Retina (tissue), 1 donor: Measurements from ENCODE around the gene CXCR6.

Experiments
- DNase-seq: peaks from one replicate; pipeline ENCODE4 v3.0.0-alpha.2; 2016

Gene CXCR6

DNA sequence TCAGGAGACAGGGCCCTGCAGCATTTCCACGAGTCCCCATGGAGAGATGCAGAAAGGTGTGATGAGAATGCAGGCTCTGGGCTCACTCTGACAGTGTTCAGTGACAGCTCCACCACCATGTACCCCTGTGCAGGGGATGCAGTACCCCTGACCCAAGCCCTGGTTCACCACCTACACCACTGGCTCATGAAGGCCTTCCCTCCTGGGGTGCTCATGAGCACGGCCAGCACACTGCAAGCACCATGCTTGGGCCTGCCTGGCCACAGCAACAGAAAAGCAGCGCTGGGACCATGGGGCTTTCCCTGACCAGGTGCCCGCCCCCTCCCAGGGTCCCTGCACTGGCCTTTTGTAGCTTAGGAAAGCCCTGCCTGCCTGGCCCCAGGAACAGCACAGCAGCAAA lies 6.2 kb downstream of the CXCR6 start:
- no peak for DNase-seq

DNA sequence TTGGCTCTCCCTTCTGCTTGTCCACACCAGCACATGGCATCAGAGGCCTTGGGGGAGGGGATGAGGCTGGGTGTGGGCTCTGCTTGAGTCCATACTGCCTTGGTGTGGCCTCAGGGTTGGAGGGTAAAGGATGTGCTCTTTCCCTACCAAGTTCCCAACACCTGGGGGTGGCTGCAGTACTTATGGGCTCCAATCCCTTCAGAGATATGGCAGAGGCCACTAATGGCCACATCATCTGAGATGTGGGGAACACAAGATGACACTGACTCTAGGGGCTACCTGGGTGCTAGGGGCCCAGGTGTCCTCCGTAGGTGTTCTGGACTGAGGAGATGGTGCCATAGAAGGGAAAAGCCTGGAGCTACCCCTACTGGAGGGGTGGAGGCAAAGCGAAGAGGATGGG lies 6.9 kb downstream of the CXCR6 start:
- no peak for DNase-seq

DNA sequence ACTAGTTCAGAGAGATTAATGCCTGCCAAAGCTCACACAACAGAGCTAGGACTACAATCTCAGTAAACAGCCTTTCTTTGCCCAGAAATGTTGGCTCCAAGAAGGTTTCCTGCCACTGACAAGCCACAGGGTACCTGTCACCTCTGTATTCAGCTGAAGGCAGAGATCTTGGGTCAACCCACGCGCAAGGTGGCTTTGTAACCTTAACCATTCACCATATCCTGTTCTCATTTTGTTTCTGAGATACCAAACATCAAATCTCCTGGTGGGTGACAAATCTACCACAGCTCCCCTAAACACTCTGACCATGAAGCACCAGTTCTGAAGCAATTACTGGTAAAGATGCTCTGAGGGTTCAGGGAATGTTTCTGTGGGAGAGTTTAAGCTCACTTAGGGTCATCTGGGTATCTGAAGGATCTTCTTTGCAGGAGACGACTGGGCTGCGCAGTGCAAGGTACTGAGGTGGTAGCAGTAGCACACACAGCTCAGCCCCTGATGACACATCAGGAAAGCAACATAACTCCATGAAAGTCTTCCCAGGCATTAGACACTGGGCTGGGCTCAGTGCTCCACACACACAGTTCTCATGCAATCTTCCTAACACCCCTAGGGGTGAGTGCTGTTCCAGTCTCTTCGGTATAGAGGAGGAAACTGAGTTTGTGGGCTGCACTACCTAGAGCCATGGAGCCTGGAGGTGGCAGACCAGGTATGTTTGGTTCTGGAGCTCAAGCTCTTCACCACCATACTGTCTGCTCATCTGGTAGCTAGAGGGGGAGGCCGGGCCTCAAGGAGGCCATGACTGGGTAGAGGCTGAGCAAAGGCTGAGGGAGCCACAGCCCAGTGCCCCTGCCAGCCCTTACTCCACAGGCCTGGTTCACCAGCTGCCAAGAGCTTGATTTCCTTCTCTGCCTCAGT lies 7.7 kb downstream of the CXCR6 start:
- DNase-seq = no peak

DNA sequence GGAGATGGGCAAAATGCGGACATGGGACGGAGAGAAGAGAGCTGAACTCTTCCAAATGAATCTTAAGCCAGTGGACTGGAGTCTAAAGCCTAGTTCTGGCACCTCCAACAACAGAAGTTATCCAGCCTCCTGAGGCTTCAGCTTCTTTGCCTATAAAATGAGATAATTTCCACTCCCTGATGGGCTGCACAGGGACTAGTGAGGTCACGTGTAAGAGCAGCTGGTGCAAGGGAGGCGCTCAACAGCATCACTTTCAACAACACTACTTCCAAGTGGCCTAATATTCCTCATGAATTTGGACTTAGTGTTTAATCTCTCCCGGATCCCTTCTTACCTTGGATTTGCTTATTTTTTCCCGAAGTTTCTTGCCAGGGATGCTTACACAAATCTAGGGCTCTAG lies 8.7 kb downstream of the CXCR6 start:
- no peak for DNase-seq

DNA sequence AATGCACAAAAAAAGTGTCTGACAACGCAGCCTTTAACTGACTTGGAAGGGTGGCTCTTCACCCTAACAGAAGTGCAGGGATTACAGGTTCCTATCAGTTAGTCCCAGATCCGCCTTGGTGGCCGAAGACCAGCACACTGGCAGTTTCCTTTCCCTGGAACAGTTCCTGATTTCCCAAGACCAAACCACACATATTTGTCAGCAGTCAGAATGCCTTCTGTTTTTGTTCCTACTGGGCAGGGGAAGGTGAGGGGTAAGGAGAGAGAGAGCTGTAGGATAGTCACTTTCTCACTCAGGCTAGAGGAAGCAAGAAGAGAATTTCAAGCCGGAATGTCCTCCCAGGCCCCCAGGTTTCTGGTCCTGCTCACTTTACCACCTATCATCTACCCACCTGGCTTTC lies 9.2 kb downstream of the CXCR6 start:
- DNase-seq = no peak

DNA sequence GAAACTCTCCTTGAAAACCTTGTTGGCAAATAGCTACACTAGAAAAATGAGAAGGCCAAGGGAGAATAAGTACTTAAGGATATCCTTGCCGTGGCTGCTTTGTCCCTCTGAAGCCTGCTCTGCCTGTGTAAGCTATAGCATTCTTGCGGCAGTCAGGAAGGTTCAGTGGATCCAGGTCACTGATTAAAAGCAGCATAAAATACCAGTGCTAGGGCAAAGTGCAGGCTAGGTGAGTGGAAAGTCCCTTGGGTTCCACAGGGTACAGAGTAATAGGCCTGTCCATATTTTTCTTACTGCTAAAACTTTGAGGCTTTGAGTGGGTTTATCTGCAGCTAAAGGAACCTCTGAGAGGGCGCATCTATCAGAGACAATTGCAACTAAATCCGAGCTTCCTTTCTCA lies 10.3 kb downstream of the CXCR6 start:
- no peak for DNase-seq

DNA sequence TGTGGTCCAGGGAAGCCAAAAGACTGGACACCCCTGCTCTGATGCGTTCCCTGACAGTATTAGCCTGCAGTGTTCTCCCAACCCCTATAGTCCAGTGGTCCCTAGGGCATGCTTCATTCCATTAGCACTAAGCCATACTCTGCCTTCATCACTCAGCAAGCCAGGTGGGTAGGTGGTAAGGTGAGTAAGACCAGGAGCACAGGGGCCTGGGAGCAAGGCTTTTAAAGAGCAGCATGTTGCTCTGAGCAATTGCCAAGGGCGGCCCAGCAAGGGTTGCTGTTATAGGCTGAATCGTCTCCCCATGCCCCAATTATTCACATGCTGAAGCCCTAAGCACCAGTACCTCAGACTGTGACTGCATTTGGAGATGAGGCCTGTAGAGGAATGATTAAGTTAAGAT lies 11.0 kb downstream of the CXCR6 start:
- DNase-seq = no peak

DNA sequence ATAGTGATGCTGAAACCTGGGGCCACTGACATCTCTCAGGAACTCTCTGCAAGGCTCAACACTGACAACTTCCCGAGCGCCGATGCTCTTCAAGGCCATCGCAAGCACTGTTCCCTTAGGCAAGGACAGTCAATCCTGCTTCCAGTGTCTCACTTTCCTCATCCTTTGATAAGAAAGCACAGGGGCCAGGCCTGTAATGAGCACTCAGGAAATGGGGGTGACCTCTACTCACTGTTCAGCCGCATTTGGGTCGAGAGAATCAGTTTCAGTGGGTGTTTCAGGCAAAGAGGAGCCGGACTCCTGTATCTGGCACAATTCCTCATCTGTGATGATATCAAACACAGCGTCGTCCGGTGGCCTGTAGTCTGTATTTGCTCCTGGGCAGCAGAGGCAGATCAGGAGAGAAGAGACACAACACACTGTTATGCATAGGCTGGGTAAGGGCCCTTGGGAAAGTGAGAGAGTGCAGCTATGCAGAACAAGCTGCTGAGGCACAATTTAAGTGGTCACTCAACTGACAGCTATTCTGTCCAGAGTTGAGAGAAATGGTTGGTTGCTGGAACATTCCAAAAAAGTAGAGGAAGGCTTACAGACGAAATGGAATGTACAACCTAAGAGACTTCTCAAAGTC lies 11.9 kb downstream of the CXCR6 start:
- no peak for DNase-seq

DNA sequence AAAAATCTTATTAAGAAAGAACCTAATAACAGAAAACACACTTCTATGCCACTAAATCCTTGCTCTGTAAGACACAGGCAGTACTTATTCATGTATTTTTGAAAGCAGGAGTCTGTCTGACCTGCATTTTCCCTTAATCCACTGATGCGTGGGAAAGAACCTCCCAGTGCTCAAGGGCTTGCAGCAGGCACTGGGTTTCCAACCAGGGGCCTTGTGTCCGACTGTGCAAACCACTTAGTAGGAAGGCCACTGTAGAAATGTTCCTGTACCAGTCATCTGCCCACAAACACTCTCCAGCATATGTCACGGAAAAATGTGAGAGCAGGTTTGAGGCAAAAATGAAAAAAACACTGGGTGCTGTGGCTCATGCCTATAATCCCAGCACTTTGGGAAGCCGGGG lies 12.4 kb downstream of the CXCR6 start:
- no peak for DNase-seq

DNA sequence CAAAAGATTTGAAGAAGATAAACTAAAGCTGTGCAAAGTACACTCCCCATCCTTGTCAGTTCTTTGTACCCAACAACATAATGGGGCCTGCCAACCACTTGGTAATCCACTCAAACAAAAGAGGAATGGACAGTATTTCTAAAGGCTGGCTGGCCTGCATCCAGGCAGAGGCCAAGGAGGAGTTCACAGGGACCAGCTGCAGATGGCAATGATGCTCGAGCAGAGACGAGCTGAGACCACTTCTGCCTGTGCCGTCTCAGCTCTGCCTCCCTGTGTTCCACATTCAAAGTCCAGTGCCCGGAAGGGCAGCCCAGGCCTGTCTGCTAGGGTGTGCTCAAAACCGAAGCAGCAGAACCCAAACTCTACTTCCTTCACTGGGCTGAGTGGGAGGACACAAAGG lies 14.3 kb downstream of the CXCR6 start:
- DNase-seq = no peak

DNA sequence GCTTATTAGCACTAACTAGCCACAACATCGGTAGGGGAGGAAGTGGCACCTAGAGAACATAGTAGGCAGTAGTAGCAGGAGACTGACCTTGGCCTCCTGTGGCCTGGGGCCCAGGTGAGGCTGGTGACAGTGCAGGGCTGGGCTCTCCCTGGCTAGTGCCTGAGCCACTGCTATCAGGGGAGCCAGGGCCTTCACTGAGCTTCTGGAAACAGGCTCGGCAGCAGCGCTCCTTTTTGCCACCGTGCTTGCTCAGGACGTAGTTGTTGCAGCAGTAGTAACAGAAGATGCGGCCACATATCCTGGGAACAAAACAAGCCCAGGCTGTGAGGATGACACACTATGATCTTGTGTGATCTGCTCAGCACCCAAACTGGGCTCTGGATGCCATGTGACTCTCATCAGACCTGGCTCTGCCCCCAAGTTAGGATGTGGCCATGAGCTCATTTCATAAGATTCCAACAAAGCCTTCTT lies 15.1 kb downstream of the CXCR6 start:
- DNase-seq = no peak

DNA sequence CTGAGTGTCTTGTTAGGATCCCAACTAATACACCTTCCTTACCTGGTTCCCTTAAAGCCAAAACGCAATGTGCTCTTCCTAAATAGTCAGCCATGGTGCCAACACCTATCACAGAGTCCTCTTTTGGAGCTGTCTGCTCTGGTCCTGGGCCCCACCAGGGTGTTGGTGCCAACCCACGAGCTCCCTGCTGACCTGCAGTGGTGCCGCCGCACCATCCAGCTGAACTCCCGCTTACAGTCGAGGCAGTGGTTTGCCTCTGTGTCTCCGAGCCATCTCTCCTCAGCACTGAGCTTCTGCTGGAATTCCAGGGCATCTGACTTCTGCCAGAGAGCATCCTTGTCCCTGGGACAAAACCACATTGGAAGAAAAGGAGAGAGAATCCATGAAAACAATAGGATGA lies 15.9 kb downstream of the CXCR6 start:
- DNase-seq = no peak

DNA sequence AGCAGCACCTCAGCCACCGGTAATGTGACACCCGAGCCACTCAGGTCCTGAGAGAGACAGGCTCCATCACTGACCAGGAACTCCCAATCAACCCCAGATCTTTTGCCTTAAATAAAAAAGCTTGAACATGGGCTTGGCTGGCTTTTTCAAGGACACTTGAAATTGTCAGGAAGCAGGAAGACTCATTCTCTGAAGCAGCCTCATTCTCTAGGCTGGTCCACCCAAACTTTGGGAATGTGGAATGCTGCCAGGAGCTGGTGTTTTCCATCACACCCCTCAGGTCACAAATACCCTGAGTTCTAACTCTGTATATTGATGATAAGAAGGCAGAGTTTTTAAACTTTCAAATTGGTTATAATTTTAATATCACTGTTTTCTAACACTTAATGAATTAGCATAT lies 17.0 kb downstream of the CXCR6 start:
- no peak for DNase-seq

DNA sequence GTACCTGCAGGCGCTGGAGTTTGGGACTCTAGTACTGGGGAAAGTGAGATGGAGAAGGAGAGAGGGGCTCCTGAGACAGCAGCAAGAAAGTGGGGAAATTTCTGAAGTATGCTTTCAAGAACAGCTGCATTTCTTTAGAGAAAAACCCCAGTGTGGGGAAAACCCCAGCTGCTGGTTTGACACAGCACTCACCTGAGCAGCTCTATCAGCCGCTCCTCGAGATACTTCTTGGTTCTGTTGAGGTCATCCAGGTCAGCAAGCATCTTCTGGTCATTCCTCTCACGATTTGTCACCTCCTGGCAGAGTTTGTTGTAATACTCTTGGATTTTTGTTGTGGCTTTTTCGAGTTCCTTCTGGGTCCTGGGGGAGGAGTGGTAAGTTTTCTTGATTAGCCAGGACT lies 18.8 kb downstream of the CXCR6 start:
- DNase-seq = no peak

DNA sequence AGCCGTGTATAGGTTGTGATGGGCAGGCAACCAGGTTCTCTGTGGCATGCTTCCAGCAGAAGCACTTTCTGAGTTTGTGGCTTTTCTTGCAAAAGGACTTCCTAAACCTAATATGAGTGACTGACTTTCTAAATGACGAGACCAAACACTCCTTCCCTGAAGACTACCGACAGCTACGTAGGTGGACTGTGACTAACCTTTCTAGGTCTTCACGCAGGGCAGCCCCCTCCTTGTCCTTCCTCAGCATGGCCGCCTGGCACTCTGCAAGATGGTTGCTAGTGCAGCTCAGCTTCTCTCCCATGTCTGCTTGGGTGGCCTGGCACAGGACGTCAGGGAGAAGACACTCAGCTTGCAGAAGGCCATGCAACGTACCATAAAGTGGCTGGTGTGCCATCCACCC lies 20.9 kb downstream of the CXCR6 start:
- DNase-seq = no peak

DNA sequence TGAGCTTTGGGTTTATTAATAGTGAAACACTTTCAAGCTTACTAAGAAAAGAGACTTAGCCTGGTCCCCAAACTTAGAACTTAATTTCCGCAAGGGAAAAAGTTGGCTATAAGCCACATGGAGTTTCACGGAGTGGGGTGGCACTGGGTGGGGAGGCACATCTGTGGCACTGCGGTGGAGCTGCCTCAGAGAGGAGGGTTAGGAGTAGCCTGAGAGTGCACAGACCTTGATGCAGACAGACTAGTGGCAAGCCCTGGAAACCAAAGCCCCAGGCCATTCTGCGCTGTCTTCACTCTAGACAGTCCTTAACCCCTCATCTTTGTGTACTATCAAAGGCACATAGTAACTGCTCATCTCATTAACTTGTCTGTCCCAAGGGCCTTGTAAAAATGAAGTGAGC lies 22.0 kb downstream of the CXCR6 start:
- DNase-seq = no peak

DNA sequence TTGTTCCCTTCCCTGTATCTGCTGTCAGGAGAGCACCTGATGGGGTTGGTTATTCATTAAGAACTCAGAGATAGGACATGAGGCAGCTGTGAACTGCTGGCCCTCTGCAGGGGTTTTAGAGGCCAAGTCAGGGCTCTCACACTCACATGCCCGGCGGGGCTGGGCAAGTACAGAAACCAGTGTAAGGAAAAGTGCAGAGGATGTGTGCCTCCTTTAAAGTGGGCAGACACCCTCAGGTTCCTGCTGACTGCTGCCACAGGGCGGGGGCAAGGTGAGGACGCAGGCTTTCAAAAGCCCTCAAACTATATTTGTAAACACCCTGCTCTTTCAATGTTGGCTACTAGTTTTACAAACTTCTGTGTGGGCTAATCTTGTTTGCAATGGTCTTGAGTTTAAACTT lies 22.4 kb downstream of the CXCR6 start:
- no peak for DNase-seq

DNA sequence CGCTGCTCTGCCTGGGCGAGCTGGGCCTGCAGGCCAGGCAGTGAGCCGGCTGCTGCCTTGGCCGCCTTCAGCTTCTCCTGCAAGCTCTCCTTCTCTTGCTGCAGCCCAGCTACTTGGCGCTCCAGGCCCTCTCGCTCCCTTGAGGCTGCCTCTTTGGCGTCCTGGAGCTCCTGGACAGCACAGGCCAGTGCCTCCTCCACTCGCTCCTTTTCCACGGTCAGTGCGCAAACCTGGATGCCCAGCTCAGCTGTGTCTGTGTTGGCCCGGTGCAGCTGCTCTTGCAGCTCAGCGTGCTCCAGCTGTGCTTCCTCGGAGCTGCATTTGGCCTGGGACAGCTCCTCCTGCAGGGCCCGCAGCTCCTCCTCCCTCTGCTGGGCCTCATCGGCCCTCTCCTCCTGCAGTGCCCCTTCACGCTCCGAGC lies 23.1 kb downstream of the CXCR6 start:
- no peak for DNase-seq

DNA sequence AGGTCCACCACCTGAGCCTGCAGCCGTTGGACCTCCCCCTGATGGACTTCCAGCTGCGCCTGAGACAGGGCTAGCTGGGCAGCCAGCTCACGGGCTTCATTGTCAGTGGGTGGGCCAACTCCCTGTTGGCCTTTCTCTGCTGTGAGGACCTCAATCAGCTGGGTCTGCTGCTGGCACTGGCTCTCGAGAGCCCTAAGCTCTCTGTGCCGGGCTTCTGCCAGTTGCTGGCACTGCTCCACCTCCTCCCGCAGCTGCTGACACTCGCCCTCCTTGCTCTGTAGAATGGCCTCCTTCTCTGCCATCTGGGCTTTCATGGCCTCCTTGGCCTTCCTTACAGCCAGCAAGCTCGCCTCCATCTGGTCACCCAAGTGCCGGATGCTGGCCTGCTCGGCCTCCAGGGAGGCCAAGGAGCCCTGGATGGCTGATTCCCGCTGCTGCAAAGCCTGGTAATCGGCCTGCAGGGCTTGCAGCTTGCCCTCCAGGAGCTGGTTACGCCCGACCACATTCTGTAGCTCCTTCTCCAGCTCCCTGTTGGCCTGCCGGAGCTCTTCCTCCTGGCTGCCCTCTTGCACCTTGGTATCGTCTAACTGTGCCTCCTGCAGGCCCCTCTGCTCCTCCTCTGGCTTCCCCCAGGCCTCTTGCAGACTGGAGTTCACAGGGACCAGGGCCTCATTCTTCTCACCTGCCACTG lies 23.8 kb downstream of the CXCR6 start:
- DNase-seq = no peak

DNA sequence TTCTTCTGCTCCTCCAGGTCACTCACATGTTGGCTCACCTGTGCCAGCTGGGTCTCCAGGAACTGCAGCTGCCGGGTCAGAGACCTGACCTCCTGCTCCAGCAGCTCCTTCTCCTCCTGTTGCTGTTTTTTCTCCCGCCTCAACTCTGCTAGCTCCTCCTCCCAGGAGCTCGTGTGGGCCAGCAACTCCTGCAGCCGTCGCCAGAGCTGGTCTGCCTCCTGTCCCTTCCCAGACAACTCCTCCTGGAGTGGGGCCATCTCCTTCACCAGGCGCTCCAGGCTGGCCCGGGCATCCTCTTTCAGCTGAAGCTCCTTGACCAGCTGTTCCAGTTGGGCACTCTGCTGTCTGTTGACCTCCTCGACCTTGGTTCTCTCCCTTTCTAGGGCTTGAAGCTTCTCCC lies 24.5 kb downstream of the CXCR6 start:
- no peak for DNase-seq

DNA sequence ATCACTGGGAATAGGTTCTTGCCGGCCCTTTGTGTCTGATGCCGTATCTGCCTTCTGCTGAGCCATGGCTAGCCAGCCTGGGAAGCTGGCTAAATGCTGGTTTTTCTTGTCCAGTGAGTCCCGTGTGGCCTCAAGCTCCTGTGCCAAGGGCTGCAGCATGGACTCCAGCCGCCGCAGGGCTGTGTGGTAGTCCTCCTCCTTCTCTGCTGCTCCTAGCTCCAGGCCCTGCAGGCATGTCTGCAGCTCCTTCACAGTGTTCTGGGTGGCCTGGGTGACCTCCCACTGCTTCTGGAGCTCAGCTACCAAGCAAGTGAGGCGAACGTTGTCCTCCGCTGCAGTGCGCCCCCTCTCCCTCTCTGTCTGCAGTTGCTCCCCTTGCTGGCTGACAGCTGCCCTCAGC lies 24.9 kb downstream of the CXCR6 start:
- DNase-seq = no peak

DNA sequence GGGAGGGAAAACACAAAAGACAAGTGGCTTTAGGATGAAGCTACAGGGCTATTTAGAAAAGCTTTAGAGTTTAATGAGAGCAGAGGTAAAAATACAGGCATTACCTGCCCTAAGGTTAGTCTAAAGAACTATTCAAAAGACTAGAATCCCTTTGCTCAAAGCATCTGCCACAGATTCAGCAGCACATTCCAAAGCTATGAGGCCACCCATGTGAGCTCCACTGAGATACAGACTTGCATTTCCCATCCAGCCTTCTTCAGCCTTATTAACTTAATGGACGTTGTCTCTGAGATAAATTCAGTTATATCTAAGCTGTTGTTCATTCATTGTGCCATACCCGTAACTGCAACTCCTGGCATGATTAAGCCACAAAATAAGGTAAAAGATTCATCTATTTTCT lies 25.4 kb downstream of the CXCR6 start:
- no peak for DNase-seq

DNA sequence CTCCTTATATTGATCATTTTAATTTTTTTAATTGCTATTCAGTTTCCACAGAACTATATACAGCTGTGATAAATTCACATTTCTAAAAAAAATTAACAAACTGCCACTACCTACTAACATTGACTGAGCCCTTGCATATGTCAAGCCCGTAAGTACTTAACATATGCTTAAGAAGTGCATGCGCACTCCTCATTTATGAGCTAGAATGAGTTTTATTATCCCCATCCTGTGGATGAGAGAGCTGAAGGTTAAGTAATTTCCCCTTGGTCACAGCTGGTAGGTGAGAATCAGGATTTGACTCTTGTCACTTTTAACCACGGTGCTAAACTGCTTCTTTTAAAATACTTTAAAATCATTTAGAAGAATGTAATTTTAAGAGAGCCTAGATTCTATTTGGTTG lies 25.9 kb downstream of the CXCR6 start:
- no peak for DNase-seq

DNA sequence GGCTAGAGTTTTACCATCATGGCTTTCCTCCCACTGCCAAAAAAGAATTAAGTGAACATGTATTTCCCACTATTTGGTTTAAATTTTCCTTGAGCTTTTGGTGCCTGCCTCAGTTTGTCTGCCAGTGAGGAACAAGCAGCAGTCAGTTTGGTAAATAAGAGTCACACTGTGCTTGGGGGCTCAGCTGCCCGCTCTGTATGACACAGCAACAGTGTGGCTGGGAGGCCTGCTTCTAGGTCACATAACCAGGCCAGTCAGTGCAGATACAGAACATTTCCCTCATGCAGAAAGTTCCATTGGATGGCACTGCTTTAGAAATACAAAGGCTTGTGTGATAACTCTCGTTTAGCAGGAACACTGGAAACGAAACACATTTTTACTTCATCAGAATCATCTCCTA lies 26.7 kb downstream of the CXCR6 start:
- DNase-seq = no peak
